ENCODE measurements around the gene SPATA6L. TPM values are rescaled to one million over a fixed set of nuclear protein-coding genes. Genes with fewer than 3 reads are reported as not detected.

SPATA6L gene
- total RNA-seq, 1 donor from 2014 or later, result 0.53 TPM

DNA sequence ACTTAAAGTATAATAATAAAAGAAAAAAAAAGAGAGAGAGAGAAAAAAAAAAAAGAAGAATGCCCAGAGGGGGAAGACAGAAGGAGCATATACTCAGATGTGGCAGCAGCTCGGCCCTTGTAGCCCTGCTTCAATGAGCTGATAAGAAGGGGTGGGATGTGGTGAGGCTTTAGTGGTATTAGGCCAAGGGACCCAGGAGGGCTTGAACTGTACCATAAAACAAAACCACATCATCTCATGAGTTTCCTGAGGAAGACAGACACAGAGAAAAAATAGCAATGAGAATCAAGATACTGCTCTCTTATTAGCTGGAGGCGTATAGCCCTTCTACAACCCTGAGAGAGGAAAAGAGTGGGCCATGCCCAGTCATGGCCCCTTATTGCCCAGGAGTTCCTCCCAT, 103.2 kb downstream of the SPATA6L start:
- Mint-ChIP-seq H3K36me3 (ENCODE audit: low read depth) (no peaks in the 10 kb centered on the region), H3K4me1 (peaks cover 13% of the 10 kb centered on the region), H3K9me3 (peaks cover 4% of the 10 kb centered on the region), H3K4me3 (no peak overlapping the region), H3K27me3 (peaks cover 5% of the 10 kb centered on the region), H3K27ac (no peak overlapping the region)
- intact Hi-C loops (cut with micrococcal nuclease), result no loop called here
- TF ChIP-seq, protein P1, sequence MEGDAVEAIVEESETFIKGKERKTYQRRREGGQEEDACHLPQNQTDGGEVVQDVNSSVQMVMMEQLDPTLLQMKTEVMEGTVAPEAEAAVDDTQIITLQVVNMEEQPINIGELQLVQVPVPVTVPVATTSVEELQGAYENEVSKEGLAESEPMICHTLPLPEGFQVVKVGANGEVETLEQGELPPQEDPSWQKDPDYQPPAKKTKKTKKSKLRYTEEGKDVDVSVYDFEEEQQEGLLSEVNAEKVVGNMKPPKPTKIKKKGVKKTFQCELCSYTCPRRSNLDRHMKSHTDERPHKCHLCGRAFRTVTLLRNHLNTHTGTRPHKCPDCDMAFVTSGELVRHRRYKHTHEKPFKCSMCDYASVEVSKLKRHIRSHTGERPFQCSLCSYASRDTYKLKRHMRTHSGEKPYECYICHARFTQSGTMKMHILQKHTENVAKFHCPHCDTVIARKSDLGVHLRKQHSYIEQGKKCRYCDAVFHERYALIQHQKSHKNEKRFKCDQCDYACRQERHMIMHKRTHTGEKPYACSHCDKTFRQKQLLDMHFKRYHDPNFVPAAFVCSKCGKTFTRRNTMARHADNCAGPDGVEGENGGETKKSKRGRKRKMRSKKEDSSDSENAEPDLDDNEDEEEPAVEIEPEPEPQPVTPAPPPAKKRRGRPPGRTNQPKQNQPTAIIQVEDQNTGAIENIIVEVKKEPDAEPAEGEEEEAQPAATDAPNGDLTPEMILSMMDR (IDR thresholded peaks at IDR 0.05), result no peak
- ChIA-PET CTCF (no interaction called here), POLR2A (no interaction called here)
- no peak for DNase-seq
- ATAC-seq (ENCODE audit: low read depth), result no peak

- no peak overlapping the region for H3K27ac Mint-ChIP-seq
- H3K9me3 Mint-ChIP-seq, result no peaks in the 10 kb centered on the region
- TF ChIP-seq, protein P1 (IDR thresholded peaks at IDR 0.05), result no peak
- no peaks in the 10 kb centered on the region for H3K27me3 Mint-ChIP-seq
- no peaks in the 10 kb centered on the region for H3K36me3 Mint-ChIP-seq (ENCODE audit: low read depth)
- ChIA-PET POLR2A (no interaction called here), CTCF (no interaction called here)
- peaks cover 13% of the 10 kb centered on the region for H3K4me1 Mint-ChIP-seq
- DNase-seq (no peak), ATAC-seq (ENCODE audit: low read depth) (peak; percentile 79)
- intact Hi-C loops (cut with micrococcal nuclease), result no loop called here
- H3K4me3 Mint-ChIP-seq, result peak overlapping the region; percentile 25
Observed at GRCh38 chr9:4559261-4560182, 106.8 kb downstream of the SPATA6L start.

- ChIA-PET POLR2A (no interaction called here), CTCF (no interaction called here)
- no peak for ATAC-seq (ENCODE audit: low read depth)
- TF ChIP-seq, protein P1 (IDR thresholded peaks at IDR 0.05), result no peak
- Mint-ChIP-seq H3K27ac (no peak overlapping the region), H3K27me3 (no peaks in the 10 kb centered on the region), H3K4me1 (peaks cover 13% of the 10 kb centered on the region), H3K4me3 (no peak overlapping the region), H3K9me3 (no peaks in the 10 kb centered on the region), H3K36me3 (ENCODE audit: low read depth) (no peaks in the 10 kb centered on the region)
- intact Hi-C loops (cut with micrococcal nuclease), result no loop called here
- no peak for DNase-seq
Observed at GRCh38 chr9:4558371-4558998, 107.8 kb downstream of the SPATA6L start.

GRCh38 chr9:4555236-4555635, 111.0 kb downstream of the SPATA6L start:
- no peak for ATAC-seq (ENCODE audit: low read depth)
- TF ChIP-seq, protein P1 (IDR thresholded peaks at IDR 0.05), result no peak
- H3K27ac Mint-ChIP-seq, result no peak overlapping the region
- peaks cover 13% of the 10 kb centered on the region for H3K4me1 Mint-ChIP-seq
- CTCF ChIA-PET, result no interaction called here
- POLR2A ChIA-PET, result no interaction called here
- H3K36me3 Mint-ChIP-seq (ENCODE audit: low read depth), result no peaks in the 10 kb centered on the region
- intact Hi-C loops (cut with micrococcal nuclease), result no loop called here
- no peaks in the 10 kb centered on the region for H3K9me3 Mint-ChIP-seq
- no peaks in the 10 kb centered on the region for H3K27me3 Mint-ChIP-seq
- no peak overlapping the region for H3K4me3 Mint-ChIP-seq
- DNase-seq, result no peak

- no peaks in the 10 kb centered on the region for H3K36me3 Mint-ChIP-seq (ENCODE audit: low read depth)
- ATAC-seq (ENCODE audit: low read depth) (no peak), DNase-seq (no peak)
- POLR2A ChIA-PET, result no interaction called here
- CTCF ChIA-PET, result no interaction called here
- TF ChIP-seq, protein P1 (IDR thresholded peaks at IDR 0.05), result no peak
- H3K27ac Mint-ChIP-seq, result no peak overlapping the region
- H3K4me3 Mint-ChIP-seq, result no peak overlapping the region
- H3K9me3 Mint-ChIP-seq, result no peaks in the 10 kb centered on the region
- peaks cover under 1% of the 10 kb centered on the region for H3K4me1 Mint-ChIP-seq
- no peaks in the 10 kb centered on the region for H3K27me3 Mint-ChIP-seq
- intact Hi-C loops (cut with micrococcal nuclease), result no loop called here
Observed at GRCh38 chr9:4553951-4554381, 112.3 kb downstream of the SPATA6L start.
